Germinal center (tissue), 1 donor: ENCODE measurements around the gene TMPRSS2.

Source experiments
- DNase-seq: peaks from one replicate; pipeline ENCODE4 v3.0.0; 2012; ENCODE audit warnings: mixed read lengths, low spot score

Gene TMPRSS2

GRCh38 chr21:41509733-41510132, 1.8 kb upstream of the TMPRSS2 start:
- DNase-seq, result no peak

DNA sequence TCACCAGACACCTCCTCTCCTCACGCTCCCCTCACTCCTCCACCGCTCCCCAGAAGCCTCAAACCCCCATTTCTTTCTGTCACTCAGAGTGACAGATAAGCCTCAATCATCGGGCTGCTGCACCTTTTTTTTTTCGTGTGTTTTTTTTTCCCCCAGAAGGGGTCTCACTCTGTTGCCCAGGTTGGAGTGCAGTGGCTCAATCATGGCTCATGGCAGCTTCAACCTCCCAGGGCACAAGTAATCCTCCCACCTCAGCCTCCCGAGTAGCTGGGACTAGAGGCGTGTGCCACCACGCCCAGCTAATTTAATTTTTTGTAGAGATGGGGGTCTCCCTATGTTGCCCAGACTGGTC, 1.2 kb upstream of the TMPRSS2 start:
- DNase-seq, result no peak

DNA sequence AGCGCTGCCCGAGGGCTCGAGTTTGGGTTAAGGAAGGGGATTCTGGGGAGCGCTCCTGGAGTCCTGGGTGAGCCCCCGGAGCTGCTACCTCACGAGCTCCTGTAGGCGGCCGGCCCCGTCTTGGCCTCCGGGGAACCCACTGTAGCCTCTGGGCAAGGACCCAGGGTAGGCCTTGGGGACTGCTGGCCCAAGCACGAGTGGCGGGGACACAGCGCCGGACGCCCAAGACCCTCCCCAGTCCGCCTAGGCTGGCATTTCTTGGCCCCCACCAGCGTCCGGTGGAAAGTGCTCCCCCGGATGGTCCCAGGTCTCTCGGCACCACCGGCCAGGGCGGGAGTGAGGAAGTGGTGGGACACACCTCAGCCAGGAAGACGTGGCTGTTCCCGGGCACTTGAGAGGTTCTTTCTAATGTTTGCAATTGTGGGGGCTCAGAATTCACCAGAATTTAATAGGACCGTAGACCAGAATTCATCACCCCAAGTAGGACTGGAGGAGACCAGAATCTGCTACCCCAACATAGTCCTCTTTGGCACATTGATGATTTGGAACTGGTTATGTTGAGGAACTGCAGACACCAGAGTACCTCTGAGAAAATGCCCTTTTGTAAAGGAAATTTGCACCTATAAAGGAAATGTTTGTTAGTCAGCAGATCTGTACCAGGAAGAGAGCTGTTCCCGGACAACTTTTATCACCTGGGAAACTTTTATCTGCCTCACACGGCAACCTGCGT, 622 bp upstream of the TMPRSS2 start:
- no peak for DNase-seq

DNA sequence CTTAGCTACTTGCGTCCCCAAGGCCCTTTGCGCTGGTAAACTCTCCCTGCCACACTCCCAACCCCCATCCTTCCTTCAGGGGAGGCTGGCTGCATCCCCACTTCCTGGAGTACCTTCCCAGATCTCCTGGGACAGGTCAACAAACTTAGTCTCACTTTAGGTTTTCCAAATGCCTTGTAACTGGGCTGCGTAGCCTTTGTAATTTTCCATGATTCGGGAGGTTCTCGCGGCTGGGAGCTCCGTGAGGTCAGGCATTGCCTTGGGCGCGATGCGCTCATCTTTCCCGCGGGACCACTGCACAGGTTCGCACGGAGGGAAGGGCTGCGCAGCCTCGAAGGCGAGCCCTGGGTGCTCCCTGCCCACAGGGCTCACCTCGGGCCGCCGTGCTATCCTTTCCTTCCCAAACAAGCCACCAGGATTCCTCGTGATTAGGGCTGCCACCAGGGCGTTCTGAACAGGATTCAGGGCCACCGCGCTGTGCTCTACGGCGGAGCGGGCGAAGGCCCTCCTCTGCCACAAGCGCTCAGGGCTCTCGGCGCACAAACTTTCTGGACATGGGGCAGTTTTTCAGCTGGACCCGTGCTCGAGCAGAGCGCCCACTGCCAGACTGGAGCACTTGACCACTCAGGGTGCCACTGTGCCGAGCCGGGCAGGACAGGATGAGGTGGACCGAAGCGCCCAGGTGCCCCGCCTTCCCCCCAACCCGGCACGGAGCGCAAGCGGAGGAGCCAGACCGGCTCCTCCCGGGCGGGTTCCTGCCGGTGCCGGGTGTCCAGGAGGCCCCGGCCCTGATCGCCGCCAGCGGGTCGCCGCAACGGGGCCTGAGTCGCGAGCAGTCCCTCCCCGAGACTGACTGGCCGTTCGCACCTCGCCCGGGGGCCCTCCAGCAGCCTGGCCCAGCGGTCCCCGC, 1.1 kb downstream of the TMPRSS2 start:
- no peak for DNase-seq

- DNase-seq, result no peak
These were observed 1.9 kb downstream of the TMPRSS2 start for GRCh38 chr21:41506005-41506594.

GRCh38 chr21:41504030-41504429, 3.9 kb downstream of the TMPRSS2 start:
- DNase-seq, result no peak

DNA sequence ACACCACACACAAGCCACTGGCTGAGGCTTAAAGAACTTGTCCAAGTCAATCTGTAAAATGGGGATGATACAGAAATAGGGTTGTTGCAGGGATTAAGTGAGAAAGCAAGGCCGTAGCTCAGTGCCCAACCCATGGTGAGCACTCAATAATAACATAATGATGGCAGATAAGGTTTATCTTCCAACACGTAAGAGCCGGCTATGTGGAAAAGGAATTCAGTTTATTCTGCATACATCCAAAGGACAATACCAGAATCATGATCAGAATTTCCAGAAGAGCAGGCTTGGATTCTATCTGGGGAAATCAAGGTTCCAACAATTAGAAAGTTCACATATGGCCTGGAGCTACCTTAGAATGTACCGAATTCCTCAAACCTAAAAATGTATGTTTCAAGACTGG, 4.6 kb downstream of the TMPRSS2 start:
- DNase-seq, result no peak

DNA sequence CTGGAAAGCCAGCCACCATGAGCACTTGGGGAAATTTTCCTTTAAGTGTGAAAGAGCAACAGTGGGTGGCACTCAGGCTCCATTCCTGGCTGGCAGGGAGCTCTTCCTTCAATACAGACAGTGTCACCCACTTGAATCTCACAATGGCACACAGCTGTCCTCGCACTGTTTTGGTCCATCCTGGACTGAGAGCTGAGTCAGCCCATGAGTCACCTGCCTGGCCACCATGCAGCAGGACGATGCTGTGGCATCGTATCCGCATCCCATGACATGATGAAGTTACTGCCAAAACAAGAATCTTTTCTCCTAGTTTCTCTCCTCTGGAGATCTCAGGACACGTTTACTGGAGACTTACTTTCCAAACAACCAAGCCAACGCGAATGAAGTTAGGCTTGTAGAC, 6.0 kb downstream of the TMPRSS2 start:
- DNase-seq, result no peak

GRCh38 chr21:41500931-41501381, 7.0 kb downstream of the TMPRSS2 start:
- DNase-seq, result no peak

- no peak for DNase-seq
These were observed 7.6 kb downstream of the TMPRSS2 start for GRCh38 chr21:41500363-41500762.

- DNase-seq, result no peak
These were observed 8.0 kb downstream of the TMPRSS2 start for GRCh38 chr21:41499920-41500319.

- no peak for DNase-seq
These were observed 10.2 kb downstream of the TMPRSS2 start for GRCh38 chr21:41497788-41498187.

- no peak for DNase-seq
These were observed 10.9 kb downstream of the TMPRSS2 start for GRCh38 chr21:41497008-41497407.

DNA sequence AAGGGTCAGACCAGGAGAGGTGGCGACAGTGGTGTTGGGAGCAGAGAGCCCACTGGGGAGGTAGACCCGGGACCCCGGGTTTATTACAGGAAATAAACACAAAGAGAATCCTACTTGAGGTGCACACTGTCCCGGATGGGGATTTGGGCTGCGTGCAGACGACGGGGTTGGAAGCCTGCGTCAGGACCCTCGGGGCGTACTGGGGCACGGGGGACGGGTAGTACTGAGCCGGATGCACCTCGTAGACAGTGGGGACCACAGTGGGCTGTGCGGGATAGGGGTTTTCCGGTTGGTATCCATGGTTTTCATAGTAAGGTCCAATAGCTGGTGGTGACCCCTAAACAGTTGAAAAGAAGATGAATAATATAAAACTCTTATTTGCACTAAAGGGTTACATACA, 13.7 kb downstream of the TMPRSS2 start:
- DNase-seq, result no peak

DNA sequence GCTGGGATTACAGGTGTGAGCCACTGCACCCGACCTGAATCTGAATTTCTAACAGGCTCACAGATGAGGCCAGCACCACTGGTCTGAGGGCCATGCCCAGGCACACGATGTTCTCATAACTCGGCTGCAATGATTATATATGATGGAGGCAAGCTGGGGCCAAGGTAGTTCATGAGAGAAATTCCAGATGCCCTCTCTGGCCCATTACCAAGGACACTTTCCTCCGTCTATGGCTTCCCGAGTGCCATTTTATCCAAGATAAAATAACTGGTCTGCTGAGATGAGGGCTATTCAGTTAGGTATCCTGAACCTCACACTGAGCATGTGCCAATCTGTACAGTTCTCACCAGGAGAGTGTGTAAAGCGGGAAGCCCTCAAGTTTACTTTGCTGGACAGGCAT, 16.5 kb downstream of the TMPRSS2 start:
- no peak for DNase-seq

- DNase-seq, result no peak
These were observed 17.6 kb downstream of the TMPRSS2 start for GRCh38 chr21:41490330-41490729.

DNA sequence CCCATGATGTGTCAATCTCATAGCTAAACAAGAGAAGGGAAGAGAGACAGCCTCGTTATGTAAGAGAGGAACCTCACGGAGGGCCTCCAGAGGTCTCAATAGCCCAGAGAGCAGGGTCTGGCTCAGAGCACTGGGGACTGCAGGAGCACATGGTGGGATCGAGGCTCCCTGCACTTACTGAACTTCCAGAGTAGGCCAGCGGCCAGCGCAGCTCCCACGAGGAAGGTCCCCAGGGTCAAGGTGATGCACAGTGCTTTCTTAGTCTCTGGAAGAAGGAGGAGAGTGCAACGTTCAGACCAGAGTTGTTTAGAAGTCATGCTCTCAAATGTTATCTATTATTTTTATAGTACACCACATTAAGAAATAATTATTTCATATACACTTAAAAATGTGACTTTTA, 18.6 kb downstream of the TMPRSS2 start:
- DNase-seq, result no peak

- DNase-seq, result no peak
These were observed 19.9 kb downstream of the TMPRSS2 start for GRCh38 chr21:41488080-41488479.

- DNase-seq, result no peak
These were observed 20.9 kb downstream of the TMPRSS2 start for GRCh38 chr21:41487082-41487481.

GRCh38 chr21:41483973-41484372, 24.0 kb downstream of the TMPRSS2 start:
- DNase-seq, result no peak

GRCh38 chr21:41483415-41483814, 24.5 kb downstream of the TMPRSS2 start:
- no peak for DNase-seq

- DNase-seq, result no peak
These were observed 25.0 kb downstream of the TMPRSS2 start for GRCh38 chr21:41482980-41483379.

GRCh38 chr21:41482301-41482700, 25.7 kb downstream of the TMPRSS2 start:
- DNase-seq, result no peak
